K562 treated with DMSO at 1 percent for 24 hours (cell line): ENCODE data around the gene GBP7. TPM values are rescaled to one million over a fixed set of nuclear protein-coding genes. Genes with fewer than 3 reads are reported as not detected.

Source experiments
- total RNA-seq: library from RNA; unstranded; fragments of 300-600 nt; gene quantifications from 2 replicates; pipeline ENCODE4 v1.2.3, GENCODE V29; 2022; ENCODE audit warnings: low read depth; ENCODE audit not compliant: insufficient read depth

GBP7 gene
- total RNA-seq: not detected in 2 replicates

DNA sequence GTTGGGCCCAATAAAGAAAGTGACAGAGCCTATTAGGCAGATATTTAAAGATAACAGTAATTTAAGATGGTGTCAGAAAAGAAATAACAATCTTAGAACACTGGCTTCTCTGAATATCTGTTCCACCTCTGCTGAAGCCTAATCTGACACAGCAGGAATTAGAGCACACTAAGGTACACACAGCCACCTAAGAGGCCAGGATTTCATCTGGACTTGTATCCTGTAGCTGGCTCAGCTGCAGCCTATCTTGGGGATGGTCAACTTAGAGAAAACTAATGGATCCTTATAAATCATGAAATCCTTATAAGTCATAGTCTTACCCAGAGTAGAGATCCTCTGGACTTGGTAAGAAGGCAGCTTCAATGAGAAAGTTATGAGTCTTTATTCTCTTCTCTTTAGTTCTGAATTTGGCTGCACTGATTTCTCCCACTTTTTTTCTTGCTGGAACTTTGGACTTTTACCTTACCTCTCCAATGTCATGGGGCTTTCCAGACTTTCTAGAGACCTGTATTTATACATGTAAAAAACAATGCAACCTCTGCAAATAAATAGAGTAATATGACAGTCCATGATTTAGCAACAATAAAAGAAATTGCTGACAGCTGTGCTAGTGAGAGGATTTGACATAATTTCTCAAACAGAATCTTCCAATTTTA is at the start of gene GBP7:
GBP7 (minus strand) TSS at position 403 of the 656 bp plus-strand sequence. CDS start 4,068 bp downstream, outside the sequence.

GRCh38 chr1:89198491-89199072 is 22.8 kb upstream of the GBP7 start, which contains the start of gene GBP4:
GBP4 (minus strand) TSS chr1:89198942; CDS start chr1:89198834, 108 bp downstream.

GRCh38 chr1:89125913-89126580 is 49.8 kb downstream of the GBP7 start, which contains the start of gene GBP2:
GBP2 (minus strand) TSS chr1:89126114; CDS start chr1:89121966, 4,148 bp downstream.

Other genes with a start within 250 kb of the GBP7 start
- gene KYAT3, start 183.4 kb downstream of the GBP7 start, total RNA-seq: 19.6 and 19.9 TPM in 2 replicates
- gene RBMXL1, start 183.4 kb downstream of the GBP7 start, total RNA-seq: 3.7 and 4.6 TPM in 2 replicates
- gene GBP3, start 153.1 kb downstream of the GBP7 start, total RNA-seq: 0.65 and 0.82 TPM in 2 replicates
- gene GBP1, start 110.8 kb downstream of the GBP7 start, total RNA-seq: 0.16 and 0.20 TPM in 2 replicates
- 32.6 and 33.1 TPM in 2 replicates for gene GBP2, start 49.9 kb downstream of the GBP7 start, total RNA-seq
- 0.15 and 0.35 TPM in 2 replicates for gene GBP4, start 22.9 kb upstream of the GBP7 start, total RNA-seq
- 1.1 and 1.4 TPM in 2 replicates for gene GBP5, start 96.9 kb upstream of the GBP7 start, total RNA-seq
- not detected in 2 replicates for gene GBP6, start 188.1 kb upstream of the GBP7 start, total RNA-seq